Activated naive CD4-positive, alpha-beta T cell treated with anti-CD3 and anti-CD28 coated beads, Interleukin-2, amount 50 U/mL, for 16 hours (primary cell): Measurements from ENCODE around the gene PRDX2.
"Not testable (repeated sequence)": the region's sequence is repeated elsewhere in the genome, so short reads cannot be mapped to it uniquely, and the experiment has no call there.

ENCODE experiments used
- DNase-seq: peaks from one replicate; pipeline ENCODE4 v3.0.0-alpha.2; 2020

Gene PRDX2

GRCh38 chr19:12801466-12802266 is at the start of gene PRDX2, which contains the start of gene THSD8:
TSS of gene PRDX2 (minus strand) at chr19:12801800. CDS start at chr19:12801261, 539 bp downstream.
TSS of gene THSD8 (plus strand) at chr19:12802069. CDS start at chr19:12802072, 3 bp downstream.
- peak; percentile 80 for DNase-seq

GRCh38 chr19:12847159-12848139 is 45.8 kb upstream of the PRDX2 start:
- DNase-seq = peak; percentile 84

GRCh38 chr19:12846613-12847012 is 45.0 kb upstream of the PRDX2 start:
- not testable (repeated sequence) for DNase-seq

- no peak for DNase-seq
These were observed 42.6 kb upstream of the PRDX2 start for GRCh38 chr19:12843999-12844732.

GRCh38 chr19:12843328-12843727 is 41.7 kb upstream of the PRDX2 start:
- no peak for DNase-seq

GRCh38 chr19:12842511-12842910 is 40.9 kb upstream of the PRDX2 start:
- DNase-seq = no peak

- DNase-seq = peak; percentile 20
These were observed 39.5 kb upstream of the PRDX2 start for GRCh38 chr19:12841094-12841493.

GRCh38 chr19:12840091-12841079 is 38.8 kb upstream of the PRDX2 start:
- peak; percentile 35 for DNase-seq

GRCh38 chr19:12838886-12839756 is 37.5 kb upstream of the PRDX2 start:
- peak; percentile 22 for DNase-seq

- peak; percentile 59 for DNase-seq
These were observed 36.7 kb upstream of the PRDX2 start, which contains the start of gene MAST1 for GRCh38 chr19:12838182-12838885. TSS of gene MAST1 (plus strand) at chr19:12838515. CDS start at chr19:12838573, 58 bp downstream.

GRCh38 chr19:12837225-12837624 is 35.6 kb upstream of the PRDX2 start:
- no peak for DNase-seq

- DNase-seq = no peak
These were observed 34.9 kb upstream of the PRDX2 start for GRCh38 chr19:12836529-12836863.

GRCh38 chr19:12834976-12835757 is 33.6 kb upstream of the PRDX2 start:
- peak; percentile 46 for DNase-seq

- DNase-seq = no peak
These were observed 33.0 kb upstream of the PRDX2 start, which contains the start of gene RTBDN for GRCh38 chr19:12834566-12834943. TSS of gene RTBDN (minus strand) at chr19:12834579. CDS start at chr19:12829979, 4,600 bp downstream.

- DNase-seq = peak; percentile 38
These were observed 32.4 kb upstream of the PRDX2 start for GRCh38 chr19:12833738-12834565.

- no peak for DNase-seq
These were observed 31.8 kb upstream of the PRDX2 start for GRCh38 chr19:12833418-12833737.

GRCh38 chr19:12828494-12828893 is 26.9 kb upstream of the PRDX2 start:
- DNase-seq = peak; percentile 23
